ENCODE measurements around the gene RNF144A. TPM values are rescaled to one million over a fixed set of nuclear protein-coding genes. Genes with fewer than 3 reads are reported as not detected.
"Not testable (repeated sequence)": the region's sequence is repeated elsewhere in the genome, so short reads cannot be mapped to it uniquely, and the experiment has no call there.

RNF144A gene
- polyA plus RNA-seq, 4 donors, result 1.4 to 5.0 (median 2.7) TPM

GRCh38 chr2:6934758-6935651 lies 17.8 kb downstream of the RNF144A start:
- Histone ChIP-seq H3K27me3 (ENCODE audit: control insufficient read depth in 3 of 3, insufficient read depth in 3 of 3, low read length in 3 of 3) (no peaks in the 10 kb centered on the region), H3K4me3 (ENCODE audit: low read depth in 1 of 3, low read length in 3 of 3) (no peak overlapping the region), H3K9me3 (ENCODE audit: control insufficient read depth in 2 of 2, insufficient read depth in 1 of 2, low read depth in 1 of 2, low read length in 1 of 2) (no peaks in the 10 kb centered on the region), H3K27ac (ENCODE audit: low read depth in 1 of 3, low read length in 2 of 3) (no peak overlapping the region), H3K4me1 (ENCODE audit: control insufficient read depth in 3 of 3, insufficient read depth in 2 of 3, low read depth in 1 of 3, low read length in 2 of 3) (no peaks in the 10 kb centered on the region), H3K36me3 (ENCODE audit: control insufficient read depth in 3 of 3, insufficient read depth in 2 of 3, low read depth in 1 of 3, low read length in 3 of 3) (no peaks in the 10 kb centered on the region)
- FAIRE-seq, result no peak
- WGBS, 3 donors, result 86 to 95% (median 90%) methylated on average over 11 of the region's 11 CpGs
- no peak for DNase-seq

- 90 to 97% (median 92%) methylated on average over 4 of the region's 4 CpGs for WGBS, 3 donors
- H3K27me3 ChIP-seq (ENCODE audit: control insufficient read depth in 3 of 3, insufficient read depth in 3 of 3, low read length in 3 of 3); H3K27ac ChIP-seq (ENCODE audit: low read depth in 1 of 3, low read length in 2 of 3); H3K9me3 ChIP-seq (ENCODE audit: control insufficient read depth in 2 of 2, insufficient read depth in 1 of 2, low read depth in 1 of 2, low read length in 1 of 2); H3K36me3 ChIP-seq (ENCODE audit: control insufficient read depth in 3 of 3, insufficient read depth in 2 of 3, low read depth in 1 of 3, low read length in 3 of 3); FAIRE-seq; DNase-seq; H3K4me1 ChIP-seq (ENCODE audit: control insufficient read depth in 3 of 3, insufficient read depth in 2 of 3, low read depth in 1 of 3, low read length in 2 of 3); H3K4me3 ChIP-seq (ENCODE audit: low read depth in 1 of 3, low read length in 3 of 3): not testable (repeated sequence)
Observed at GRCh38 chr2:6935652-6936020, 18.4 kb downstream of the RNF144A start.

- DNase-seq (no peak), FAIRE-seq (no peak)
- peaks cover 0 to 9% (median 0%) of the 10 kb centered on the region in 3 donors for H3K36me3 ChIP-seq (ENCODE audit: control insufficient read depth in 3 of 3, insufficient read depth in 2 of 3, low read depth in 1 of 3, low read length in 3 of 3)
- no peak overlapping the region for H3K4me3 ChIP-seq (ENCODE audit: low read depth in 1 of 3, low read length in 3 of 3)
- 94 to 98% (median 96%) methylated on average over 2 of the region's 2 CpGs for whole genome bisulfite sequencing, 3 donors
- no peaks in the 10 kb centered on the region for H3K9me3 ChIP-seq (ENCODE audit: control insufficient read depth in 2 of 2, insufficient read depth in 1 of 2, low read depth in 1 of 2, low read length in 1 of 2)
- H3K4me1 ChIP-seq (ENCODE audit: control insufficient read depth in 3 of 3, insufficient read depth in 2 of 3, low read depth in 1 of 3, low read length in 2 of 3), result no peaks in the 10 kb centered on the region
- no peak overlapping the region for H3K27ac ChIP-seq (ENCODE audit: low read depth in 1 of 3, low read length in 2 of 3)
- H3K27me3 ChIP-seq (ENCODE audit: control insufficient read depth in 3 of 3, insufficient read depth in 3 of 3, low read length in 3 of 3), result no peaks in the 10 kb centered on the region
Observed at GRCh38 chr2:6937157-6937556, 19.9 kb downstream of the RNF144A start.

GRCh38 chr2:6937582-6937981 lies 20.4 kb downstream of the RNF144A start:
- H3K4me3 ChIP-seq (ENCODE audit: low read depth in 1 of 3, low read length in 3 of 3), result no peak overlapping the region

GRCh38 chr2:6939071-6939470 lies 21.9 kb downstream of the RNF144A start:
- Histone ChIP-seq H3K27me3 (ENCODE audit: control insufficient read depth in 3 of 3, insufficient read depth in 3 of 3, low read length in 3 of 3) (no peaks in the 10 kb centered on the region), H3K36me3 (ENCODE audit: control insufficient read depth in 3 of 3, insufficient read depth in 2 of 3, low read depth in 1 of 3, low read length in 3 of 3) (peaks cover 0 to 19% (median 0%) of the 10 kb centered on the region in 3 donors), H3K4me1 (ENCODE audit: control insufficient read depth in 3 of 3, insufficient read depth in 2 of 3, low read depth in 1 of 3, low read length in 2 of 3) (no peaks in the 10 kb centered on the region), H3K4me3 (ENCODE audit: low read depth in 1 of 3, low read length in 3 of 3) (no peak overlapping the region), H3K9me3 (ENCODE audit: control insufficient read depth in 2 of 2, insufficient read depth in 1 of 2, low read depth in 1 of 2, low read length in 1 of 2) (no peaks in the 10 kb centered on the region), H3K27ac (ENCODE audit: low read depth in 1 of 3, low read length in 2 of 3) (no peak overlapping the region)
- 88 to 95% (median 90%) methylated on average over 2 of the region's 2 CpGs for WGBS, 3 donors
- FAIRE-seq, result no peak
- DNase-seq, result no peak

More at GRCh38 chr2:6937582-6937981, 20.4 kb downstream of the RNF144A start:
- peaks cover 0 to 12% (median 0%) of the 10 kb centered on the region in 3 donors for H3K36me3 ChIP-seq (ENCODE audit: control insufficient read depth in 3 of 3, insufficient read depth in 2 of 3, low read depth in 1 of 3, low read length in 3 of 3)
- no peaks in the 10 kb centered on the region for H3K27me3 ChIP-seq (ENCODE audit: control insufficient read depth in 3 of 3, insufficient read depth in 3 of 3, low read length in 3 of 3)
- no peaks in the 10 kb centered on the region for H3K9me3 ChIP-seq (ENCODE audit: control insufficient read depth in 2 of 2, insufficient read depth in 1 of 2, low read depth in 1 of 2, low read length in 1 of 2)
- FAIRE-seq (no peak), DNase-seq (no peak)
- 82 to 85% (median 83%) methylated on average over 4 of the region's 4 CpGs for WGBS, 3 donors
- H3K4me1 ChIP-seq (ENCODE audit: control insufficient read depth in 3 of 3, insufficient read depth in 2 of 3, low read depth in 1 of 3, low read length in 2 of 3), result no peaks in the 10 kb centered on the region
- no peak overlapping the region for H3K27ac ChIP-seq (ENCODE audit: low read depth in 1 of 3, low read length in 2 of 3)

- Histone ChIP-seq H3K27me3 (ENCODE audit: control insufficient read depth in 3 of 3, insufficient read depth in 3 of 3, low read length in 3 of 3) (no peaks in the 10 kb centered on the region), H3K4me1 (ENCODE audit: control insufficient read depth in 3 of 3, insufficient read depth in 2 of 3, low read depth in 1 of 3, low read length in 2 of 3) (no peaks in the 10 kb centered on the region), H3K36me3 (ENCODE audit: control insufficient read depth in 3 of 3, insufficient read depth in 2 of 3, low read depth in 1 of 3, low read length in 3 of 3) (peaks cover 0 to 21% (median 0%) of the 10 kb centered on the region in 3 donors), H3K27ac (ENCODE audit: low read depth in 1 of 3, low read length in 2 of 3) (no peak overlapping the region), H3K9me3 (ENCODE audit: control insufficient read depth in 2 of 2, insufficient read depth in 1 of 2, low read depth in 1 of 2, low read length in 1 of 2) (no peaks in the 10 kb centered on the region), H3K4me3 (ENCODE audit: low read depth in 1 of 3, low read length in 3 of 3) (no peak overlapping the region)
- no peak for FAIRE-seq
- WGBS, 3 donors, result 91 to 100% (median 93%) methylated on average over 2 of the region's 2 CpGs
- DNase-seq, result no peak
Observed at GRCh38 chr2:6940820-6941219, 23.6 kb downstream of the RNF144A start.

- FAIRE-seq, result no peak
Observed at GRCh38 chr2:6941299-6942046, 24.3 kb downstream of the RNF144A start.

GRCh38 chr2:6942848-6943247 lies 25.6 kb downstream of the RNF144A start:
- no peak overlapping the region for H3K27ac ChIP-seq (ENCODE audit: low read depth in 1 of 3, low read length in 2 of 3)
- H3K27me3 ChIP-seq (ENCODE audit: control insufficient read depth in 3 of 3, insufficient read depth in 3 of 3, low read length in 3 of 3), result no peaks in the 10 kb centered on the region
- FAIRE-seq, result no peak
- no peaks in the 10 kb centered on the region for H3K9me3 ChIP-seq (ENCODE audit: control insufficient read depth in 2 of 2, insufficient read depth in 1 of 2, low read depth in 1 of 2, low read length in 1 of 2)
- H3K36me3 ChIP-seq (ENCODE audit: control insufficient read depth in 3 of 3, insufficient read depth in 2 of 3, low read depth in 1 of 3, low read length in 3 of 3), result peaks cover 0 to 21% (median 0%) of the 10 kb centered on the region in 3 donors
- no peak overlapping the region for H3K4me3 ChIP-seq (ENCODE audit: low read depth in 1 of 3, low read length in 3 of 3)
- no peak for DNase-seq
- WGBS, 3 donors, result 90 to 93% (median 91%) methylated on average over 8 of the region's 8 CpGs
- H3K4me1 ChIP-seq (ENCODE audit: control insufficient read depth in 3 of 3, insufficient read depth in 2 of 3, low read depth in 1 of 3, low read length in 2 of 3), result no peaks in the 10 kb centered on the region

More at GRCh38 chr2:6941299-6942046, 24.3 kb downstream of the RNF144A start:
- no peak for DNase-seq
- H3K27me3 ChIP-seq (ENCODE audit: control insufficient read depth in 3 of 3, insufficient read depth in 3 of 3, low read length in 3 of 3), result no peaks in the 10 kb centered on the region
- H3K36me3 ChIP-seq (ENCODE audit: control insufficient read depth in 3 of 3, insufficient read depth in 2 of 3, low read depth in 1 of 3, low read length in 3 of 3), result peaks cover 0 to 21% (median 0%) of the 10 kb centered on the region in 3 donors
- 95 to 96% (median 95%) methylated on average over 10 of the region's 10 CpGs for WGBS, 3 donors
- H3K27ac ChIP-seq (ENCODE audit: low read depth in 1 of 3, low read length in 2 of 3), result no peak overlapping the region
- H3K4me1 ChIP-seq (ENCODE audit: control insufficient read depth in 3 of 3, insufficient read depth in 2 of 3, low read depth in 1 of 3, low read length in 2 of 3), result no peaks in the 10 kb centered on the region
- no peak overlapping the region for H3K4me3 ChIP-seq (ENCODE audit: low read depth in 1 of 3, low read length in 3 of 3)
- no peaks in the 10 kb centered on the region for H3K9me3 ChIP-seq (ENCODE audit: control insufficient read depth in 2 of 2, insufficient read depth in 1 of 2, low read depth in 1 of 2, low read length in 1 of 2)

Measured in small intestine (tissue), 7 donors.